HepG2 (cell line): ENCODE measurements around the gene INSR. TPM values are rescaled to one million over a fixed set of nuclear protein-coding genes. Genes with fewer than 3 reads are reported as not detected.
A peak's percentile ranks its signal among the peaks of the same experiment; 100 is the strongest.

Experiments used
- HNRNPL ChIP-seq: fragments of 200-400 bp; formaldehyde crosslinking; IDR thresholded peaks from 2 replicates; pipeline ENCODE4 v1.6.1; 2017; ENCODE audit warnings: mild to moderate bottlenecking, low read depth, low read length
- REXO4 ChIP-seq: sonication (generic); formaldehyde crosslinking; IDR thresholded peaks from 2 replicates; pipeline ENCODE4 v1.8.0; 2022; ENCODE audit warnings: missing genetic modification reagents, mild to moderate bottlenecking, borderline replicate concordance
- TAF1 ChIP-seq: sonication (generic); formaldehyde crosslinking; IDR thresholded peaks from 2 replicates; pipeline ENCODE4 v1.4.0; 2020; ENCODE audit warnings: missing genetic modification reagents
- TCF7L2 ChIP-seq: IDR thresholded peaks from 2 replicates; pipeline ENCODE4 v1.6.1; 2011; ENCODE audit warnings: mild to moderate bottlenecking, low read depth, low read length, moderate library complexity
- ZNF234 ChIP-seq: sonication (generic); formaldehyde crosslinking; conservative IDR thresholded peaks from 2 replicates; pipeline ENCODE4 v1.5.1; 2020; ENCODE audit warnings: mild to moderate bottlenecking, missing genetic modification reagents
- ZNF296 ChIP-seq: sonication (generic); formaldehyde crosslinking; conservative IDR thresholded peaks from 2 replicates; pipeline ENCODE4 v1.5.0; 2020; ENCODE audit warnings: mild to moderate bottlenecking, missing genetic modification reagents
- ZNF343 ChIP-seq: sonication (generic); formaldehyde crosslinking; IDR thresholded peaks from 2 replicates; pipeline ENCODE4 v1.4.0; 2020; ENCODE audit warnings: mild to moderate bottlenecking, missing genetic modification reagents
- ZNF780A ChIP-seq: sonication (generic); formaldehyde crosslinking; IDR thresholded peaks from 2 replicates; pipeline ENCODE4 v1.8.0; 2022; ENCODE audit warnings: mild to moderate bottlenecking, missing genetic modification reagents, moderate library complexity
- ZNF850 ChIP-seq: sonication (generic); formaldehyde crosslinking; conservative IDR thresholded peaks from 2 replicates; pipeline ENCODE4 v1.9.0; 2021; ENCODE audit warnings: mild to moderate bottlenecking, missing genetic modification reagents
- polyA plus RNA-seq, 8 experiments: library from polyadenylated mRNA; depleted of rRNA in 3 of 8; stranded (reverse) in 7 of 8; unstranded in 1 of 8; fragments of >200 nt; fragmentation: Illumina TruSeq in 4 of 8; extraction: Trizol in 4 of 8; gene quantifications; 2 replicates each; pipeline versions ENCODE4 v1.2.1 to v1.2.3, GENCODE V29; 2011 to 2016; ENCODE audit warnings: low read depth in 4 of 8, missing spikeins in 1 of 8, mixed read lengths in 1 of 8; ENCODE audit not compliant: insufficient read depth in 1 of 8
- total RNA-seq, 5 experiments: library from RNA; depleted of rRNA; stranded (reverse); fragments of >200 nt; fragmentation: Illumina TruSeq; extraction: Trizol; gene quantifications; 2 replicates each; pipeline ENCODE4 v1.2.3, GENCODE V29; 2016; ENCODE audit warnings: low read depth in 1 of 5
- TF ChIP-seq, protein P1 (sequence below), 2 experiments: sonication (generic) in 1 of 2; formaldehyde crosslinking in 1 of 2; IDR thresholded peaks; 2 replicates each; pipeline versions ENCODE4 v1.4.0 to v1.6.1; 2018 to 2020; ENCODE audit warnings: missing genetic modification reagents in 2 of 2, borderline replicate concordance in 1 of 2, low read depth in 1 of 2, mild to moderate bottlenecking in 1 of 2, missing biosample characterization in 1 of 2
- TF ChIP-seq, protein P2 (sequence below): sonication (generic); formaldehyde crosslinking; IDR thresholded peaks from 2 replicates; pipeline ENCODE4 v1.9.0; 2021; ENCODE audit warnings: mild to moderate bottlenecking, missing genetic modification reagents
- TF ChIP-seq, protein P3 (sequence below): sonication (generic); formaldehyde crosslinking; IDR thresholded peaks from 2 replicates; pipeline ENCODE4 v1.9.0; 2022; ENCODE audit warnings: low read depth, missing genetic modification reagents
- TF ChIP-seq, protein P4 (sequence below), 2 experiments: IDR thresholded peaks; 2 replicates each; pipeline ENCODE4 v1.6.1; 2011 to 2012; ENCODE audit warnings: low read length in 2 of 2, borderline replicate concordance in 1 of 2, low read depth in 1 of 2, mild to moderate bottlenecking in 1 of 2, moderate library complexity in 1 of 2
- TF ChIP-seq, protein P5 (sequence below): sonication (generic); formaldehyde crosslinking; IDR thresholded peaks from 2 replicates; pipeline ENCODE4 v1.8.1; 2023; ENCODE audit warnings: missing genetic modification reagents, inconsistent platforms, borderline replicate concordance

Gene INSR
- total and polyA plus RNA-seq, 2 of the 13 experiments (the other 11 are each of a cell fraction or from before 2014, with no cell fraction given): 24.2 to 29.8 TPM

DNA sequence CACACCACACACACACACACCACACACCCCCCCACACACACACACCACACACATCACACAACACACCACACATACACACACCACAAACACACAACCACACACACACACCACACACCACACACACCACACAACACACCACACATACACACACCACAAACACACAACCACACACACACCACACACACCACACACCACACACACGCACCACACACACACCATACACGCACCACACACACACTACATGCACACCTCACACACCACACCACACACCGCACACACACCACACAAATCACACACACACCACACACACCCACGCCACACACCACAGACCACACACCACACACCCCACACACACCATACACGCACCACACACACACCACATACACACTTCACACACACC lies 141.2 kb downstream of the INSR start (continued):
- TF ChIP-seq ZNF780A (CRISPR knock-in tag) (no peak), REXO4 (no peak), TCF7L2 (no peak), ZNF343 (CRISPR knock-in tag) (no peak), ZNF850 (CRISPR knock-in tag) (no peak), ZNF234 (CRISPR knock-in tag) (no peak), TAF1 (no peak), ZNF296 (CRISPR knock-in tag) (no peak), HNRNPL (peak; percentile 84; the same call in 1 of the 2 replicates)
- TF ChIP-seq, protein P1, sequence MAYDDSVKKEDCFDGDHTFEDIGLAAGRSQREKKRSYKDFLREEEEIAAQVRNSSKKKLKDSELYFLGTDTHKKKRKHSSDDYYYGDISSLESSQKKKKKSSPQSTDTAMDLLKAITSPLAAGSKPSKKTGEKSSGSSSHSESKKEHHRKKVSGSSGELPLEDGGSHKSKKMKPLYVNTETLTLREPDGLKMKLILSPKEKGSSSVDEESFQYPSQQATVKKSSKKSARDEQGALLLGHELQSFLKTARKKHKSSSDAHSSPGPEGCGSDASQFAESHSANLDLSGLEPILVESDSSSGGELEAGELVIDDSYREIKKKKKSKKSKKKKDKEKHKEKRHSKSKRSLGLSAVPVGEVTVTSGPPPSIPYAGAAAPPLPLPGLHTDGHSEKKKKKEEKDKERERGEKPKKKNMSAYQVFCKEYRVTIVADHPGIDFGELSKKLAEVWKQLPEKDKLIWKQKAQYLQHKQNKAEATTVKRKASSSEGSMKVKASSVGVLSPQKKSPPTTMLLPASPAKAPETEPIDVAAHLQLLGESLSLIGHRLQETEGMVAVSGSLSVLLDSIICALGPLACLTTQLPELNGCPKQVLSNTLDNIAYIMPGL (CRISPR knock-in tag; IDR thresholded peaks at IDR 0.05; ENCODE audit: borderline replicate concordance in 1 of 2, low read depth in 1 of 2): no peak
- TF ChIP-seq, protein P2, sequence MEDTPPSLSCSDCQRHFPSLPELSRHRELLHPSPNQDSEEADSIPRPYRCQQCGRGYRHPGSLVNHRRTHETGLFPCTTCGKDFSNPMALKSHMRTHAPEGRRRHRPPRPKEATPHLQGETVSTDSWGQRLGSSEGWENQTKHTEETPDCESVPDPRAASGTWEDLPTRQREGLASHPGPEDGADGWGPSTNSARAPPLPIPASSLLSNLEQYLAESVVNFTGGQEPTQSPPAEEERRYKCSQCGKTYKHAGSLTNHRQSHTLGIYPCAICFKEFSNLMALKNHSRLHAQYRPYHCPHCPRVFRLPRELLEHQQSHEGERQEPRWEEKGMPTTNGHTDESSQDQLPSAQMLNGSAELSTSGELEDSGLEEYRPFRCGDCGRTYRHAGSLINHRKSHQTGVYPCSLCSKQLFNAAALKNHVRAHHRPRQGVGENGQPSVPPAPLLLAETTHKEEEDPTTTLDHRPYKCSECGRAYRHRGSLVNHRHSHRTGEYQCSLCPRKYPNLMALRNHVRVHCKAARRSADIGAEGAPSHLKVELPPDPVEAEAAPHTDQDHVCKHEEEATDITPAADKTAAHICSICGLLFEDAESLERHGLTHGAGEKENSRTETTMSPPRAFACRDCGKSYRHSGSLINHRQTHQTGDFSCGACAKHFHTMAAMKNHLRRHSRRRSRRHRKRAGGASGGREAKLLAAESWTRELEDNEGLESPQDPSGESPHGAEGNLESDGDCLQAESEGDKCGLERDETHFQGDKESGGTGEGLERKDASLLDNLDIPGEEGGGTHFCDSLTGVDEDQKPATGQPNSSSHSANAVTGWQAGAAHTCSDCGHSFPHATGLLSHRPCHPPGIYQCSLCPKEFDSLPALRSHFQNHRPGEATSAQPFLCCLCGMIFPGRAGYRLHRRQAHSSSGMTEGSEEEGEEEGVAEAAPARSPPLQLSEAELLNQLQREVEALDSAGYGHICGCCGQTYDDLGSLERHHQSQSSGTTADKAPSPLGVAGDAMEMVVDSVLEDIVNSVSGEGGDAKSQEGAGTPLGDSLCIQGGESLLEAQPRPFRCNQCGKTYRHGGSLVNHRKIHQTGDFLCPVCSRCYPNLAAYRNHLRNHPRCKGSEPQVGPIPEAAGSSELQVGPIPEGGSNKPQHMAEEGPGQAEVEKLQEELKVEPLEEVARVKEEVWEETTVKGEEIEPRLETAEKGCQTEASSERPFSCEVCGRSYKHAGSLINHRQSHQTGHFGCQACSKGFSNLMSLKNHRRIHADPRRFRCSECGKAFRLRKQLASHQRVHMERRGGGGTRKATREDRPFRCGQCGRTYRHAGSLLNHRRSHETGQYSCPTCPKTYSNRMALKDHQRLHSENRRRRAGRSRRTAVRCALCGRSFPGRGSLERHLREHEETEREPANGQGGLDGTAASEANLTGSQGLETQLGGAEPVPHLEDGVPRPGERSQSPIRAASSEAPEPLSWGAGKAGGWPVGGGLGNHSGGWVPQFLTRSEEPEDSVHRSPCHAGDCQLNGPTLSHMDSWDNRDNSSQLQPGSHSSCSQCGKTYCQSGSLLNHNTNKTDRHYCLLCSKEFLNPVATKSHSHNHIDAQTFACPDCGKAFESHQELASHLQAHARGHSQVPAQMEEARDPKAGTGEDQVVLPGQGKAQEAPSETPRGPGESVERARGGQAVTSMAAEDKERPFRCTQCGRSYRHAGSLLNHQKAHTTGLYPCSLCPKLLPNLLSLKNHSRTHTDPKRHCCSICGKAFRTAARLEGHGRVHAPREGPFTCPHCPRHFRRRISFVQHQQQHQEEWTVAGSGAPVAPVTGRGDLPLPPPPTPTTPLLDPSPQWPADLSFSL (CRISPR knock-in tag): peak; percentile 99
- TF ChIP-seq, protein P3, sequence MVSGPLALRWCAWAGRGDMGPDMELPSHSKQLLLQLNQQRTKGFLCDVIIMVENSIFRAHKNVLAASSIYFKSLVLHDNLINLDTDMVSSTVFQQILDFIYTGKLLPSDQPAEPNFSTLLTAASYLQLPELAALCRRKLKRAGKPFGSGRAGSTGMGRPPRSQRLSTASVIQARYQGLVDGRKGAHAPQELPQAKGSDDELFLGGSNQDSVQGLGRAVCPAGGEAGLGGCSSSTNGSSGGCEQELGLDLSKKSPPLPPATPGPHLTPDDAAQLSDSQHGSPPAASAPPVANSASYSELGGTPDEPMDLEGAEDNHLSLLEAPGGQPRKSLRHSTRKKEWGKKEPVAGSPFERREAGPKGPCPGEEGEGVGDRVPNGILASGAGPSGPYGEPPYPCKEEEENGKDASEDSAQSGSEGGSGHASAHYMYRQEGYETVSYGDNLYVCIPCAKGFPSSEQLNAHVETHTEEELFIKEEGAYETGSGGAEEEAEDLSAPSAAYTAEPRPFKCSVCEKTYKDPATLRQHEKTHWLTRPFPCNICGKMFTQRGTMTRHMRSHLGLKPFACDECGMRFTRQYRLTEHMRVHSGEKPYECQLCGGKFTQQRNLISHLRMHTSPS (CRISPR knock-in tag): no peak
- TF ChIP-seq, protein P4, sequence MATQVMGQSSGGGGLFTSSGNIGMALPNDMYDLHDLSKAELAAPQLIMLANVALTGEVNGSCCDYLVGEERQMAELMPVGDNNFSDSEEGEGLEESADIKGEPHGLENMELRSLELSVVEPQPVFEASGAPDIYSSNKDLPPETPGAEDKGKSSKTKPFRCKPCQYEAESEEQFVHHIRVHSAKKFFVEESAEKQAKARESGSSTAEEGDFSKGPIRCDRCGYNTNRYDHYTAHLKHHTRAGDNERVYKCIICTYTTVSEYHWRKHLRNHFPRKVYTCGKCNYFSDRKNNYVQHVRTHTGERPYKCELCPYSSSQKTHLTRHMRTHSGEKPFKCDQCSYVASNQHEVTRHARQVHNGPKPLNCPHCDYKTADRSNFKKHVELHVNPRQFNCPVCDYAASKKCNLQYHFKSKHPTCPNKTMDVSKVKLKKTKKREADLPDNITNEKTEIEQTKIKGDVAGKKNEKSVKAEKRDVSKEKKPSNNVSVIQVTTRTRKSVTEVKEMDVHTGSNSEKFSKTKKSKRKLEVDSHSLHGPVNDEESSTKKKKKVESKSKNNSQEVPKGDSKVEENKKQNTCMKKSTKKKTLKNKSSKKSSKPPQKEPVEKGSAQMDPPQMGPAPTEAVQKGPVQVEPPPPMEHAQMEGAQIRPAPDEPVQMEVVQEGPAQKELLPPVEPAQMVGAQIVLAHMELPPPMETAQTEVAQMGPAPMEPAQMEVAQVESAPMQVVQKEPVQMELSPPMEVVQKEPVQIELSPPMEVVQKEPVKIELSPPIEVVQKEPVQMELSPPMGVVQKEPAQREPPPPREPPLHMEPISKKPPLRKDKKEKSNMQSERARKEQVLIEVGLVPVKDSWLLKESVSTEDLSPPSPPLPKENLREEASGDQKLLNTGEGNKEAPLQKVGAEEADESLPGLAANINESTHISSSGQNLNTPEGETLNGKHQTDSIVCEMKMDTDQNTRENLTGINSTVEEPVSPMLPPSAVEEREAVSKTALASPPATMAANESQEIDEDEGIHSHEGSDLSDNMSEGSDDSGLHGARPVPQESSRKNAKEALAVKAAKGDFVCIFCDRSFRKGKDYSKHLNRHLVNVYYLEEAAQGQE (IDR thresholded peaks at IDR 0.05; ENCODE audit: borderline replicate concordance in 1 of 2, low read depth in 1 of 2, low read length in 2 of 2): no peak
- TF ChIP-seq, protein P5, sequence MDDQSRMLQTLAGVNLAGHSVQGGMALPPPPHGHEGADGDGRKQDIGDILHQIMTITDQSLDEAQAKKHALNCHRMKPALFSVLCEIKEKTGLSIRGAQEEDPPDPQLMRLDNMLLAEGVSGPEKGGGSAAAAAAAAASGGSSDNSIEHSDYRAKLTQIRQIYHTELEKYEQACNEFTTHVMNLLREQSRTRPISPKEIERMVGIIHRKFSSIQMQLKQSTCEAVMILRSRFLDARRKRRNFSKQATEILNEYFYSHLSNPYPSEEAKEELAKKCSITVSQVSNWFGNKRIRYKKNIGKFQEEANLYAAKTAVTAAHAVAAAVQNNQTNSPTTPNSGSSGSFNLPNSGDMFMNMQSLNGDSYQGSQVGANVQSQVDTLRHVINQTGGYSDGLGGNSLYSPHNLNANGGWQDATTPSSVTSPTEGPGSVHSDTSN (CRISPR knock-in tag): no peak
